ENCODE measurements around the gene FKBP1A. TPM values are rescaled to one million over a fixed set of nuclear protein-coding genes. Genes with fewer than 3 reads are reported as not detected.
A peak's percentile ranks its signal among the peaks of the same experiment; 100 is the strongest.

The FKBP1A gene
- total and polyA plus RNA-seq, 9 of the 15 experiments (the other 6 are each of a cell fraction or from before 2014, with no cell fraction given), result 48.8 to 502 (median 89.6) TPM

DNA sequence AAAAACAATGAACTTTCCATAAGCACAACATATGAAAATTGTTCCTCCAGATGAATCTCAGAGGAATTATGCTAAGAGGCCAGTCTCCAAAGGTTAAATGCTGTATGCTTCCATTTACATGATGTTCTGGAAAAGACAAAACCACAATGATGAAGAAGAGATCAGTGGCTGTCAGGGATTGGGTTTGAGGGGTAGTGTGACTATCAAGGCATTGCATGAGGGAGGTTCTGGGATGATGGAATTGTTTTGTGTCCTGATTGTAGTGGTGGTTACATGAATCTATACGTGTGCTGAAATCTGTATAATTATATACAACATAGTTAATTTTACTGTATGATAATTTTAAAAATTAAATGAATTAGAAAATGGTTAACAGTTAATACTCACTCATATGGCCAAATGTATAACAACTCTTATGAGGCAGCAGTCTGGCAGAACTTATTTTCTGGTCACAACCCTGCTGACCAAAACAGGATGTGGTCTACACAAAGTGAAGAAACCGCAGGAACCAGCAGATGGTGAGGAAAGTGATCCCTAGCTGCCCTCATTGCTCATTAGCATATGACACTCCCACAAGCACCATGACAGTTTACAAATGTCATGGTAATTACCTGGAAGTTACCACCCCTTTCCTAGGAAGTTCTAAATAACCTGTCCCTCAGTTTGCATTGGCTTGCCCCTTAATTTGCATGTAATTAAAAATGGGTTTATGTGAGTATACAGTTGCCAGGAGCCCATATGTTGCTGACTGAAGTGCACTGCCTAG is 41.9 kb upstream of the FKBP1A start (continued):
- TF ChIP-seq ZNF3 (CRISPR knock-in tag; IDR thresholded peaks at IDR 0.05) (no peak), ZNF655 (CRISPR knock-in tag; IDR thresholded peaks at IDR 0.05) (no peak), ZBTB11 (CRISPR knock-in tag; IDR thresholded peaks at IDR 0.05) (peak in 1 of 3 experiments; percentile 80; a peak in 2 of 6 replicates), MEIS2 (IDR thresholded peaks at IDR 0.05; ENCODE audit: partially characterized antibody) (peak; percentile 98), FOXK1 (CRISPR knock-in tag; IDR thresholded peaks at IDR 0.05; ENCODE audit: borderline replicate concordance) (no peak), IRF9 (tag; IDR thresholded peaks at IDR 0.05) (no peak), ATF1 (CRISPR knock-in tag; IDR thresholded peaks at IDR 0.05) (no peak), ATF1 (tag; IDR thresholded peaks at IDR 0.05) (peak; percentile 37; the same call in 1 of the 2 replicates), E2F3 (CRISPR knock-in tag; IDR thresholded peaks at IDR 0.05) (no peak), CHD4 (IDR thresholded peaks at IDR 0.05; ENCODE audit: insufficient read depth, insufficient replicate concordance, low read depth, low read length, poor library complexity, severe bottlenecking) (no peak), SNRNP70 (optimal IDR thresholded peaks at IDR 0.05; ENCODE audit: low read depth, low read length) (no peak), SMARCC2 (IDR thresholded peaks at IDR 0.05; ENCODE audit: low read depth) (no peak), MCM2 (IDR thresholded peaks at IDR 0.05; ENCODE audit: low read depth) (no peak)
- TF ChIP-seq, protein P1, sequence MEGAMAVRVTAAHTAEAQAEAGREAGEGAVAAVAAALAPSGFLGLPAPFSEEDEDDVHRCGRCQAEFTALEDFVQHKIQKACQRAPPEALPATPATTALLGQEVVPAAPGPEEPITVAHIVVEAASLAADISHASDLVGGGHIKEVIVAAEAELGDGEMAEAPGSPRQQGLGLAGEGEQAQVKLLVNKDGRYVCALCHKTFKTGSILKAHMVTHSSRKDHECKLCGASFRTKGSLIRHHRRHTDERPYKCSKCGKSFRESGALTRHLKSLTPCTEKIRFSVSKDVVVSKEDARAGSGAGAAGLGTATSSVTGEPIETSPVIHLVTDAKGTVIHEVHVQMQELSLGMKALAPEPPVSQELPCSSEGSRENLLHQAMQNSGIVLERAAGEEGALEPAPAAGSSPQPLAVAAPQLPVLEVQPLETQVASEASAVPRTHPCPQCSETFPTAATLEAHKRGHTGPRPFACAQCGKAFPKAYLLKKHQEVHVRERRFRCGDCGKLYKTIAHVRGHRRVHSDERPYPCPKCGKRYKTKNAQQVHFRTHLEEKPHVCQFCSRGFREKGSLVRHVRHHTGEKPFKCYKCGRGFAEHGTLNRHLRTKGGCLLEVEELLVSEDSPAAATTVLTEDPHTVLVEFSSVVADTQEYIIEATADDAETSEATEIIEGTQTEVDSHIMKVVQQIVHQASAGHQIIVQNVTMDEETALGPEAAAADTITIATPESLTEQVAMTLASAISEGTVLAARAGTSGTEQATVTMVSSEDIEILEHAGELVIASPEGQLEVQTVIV (CRISPR knock-in tag; IDR thresholded peaks at IDR 0.05; ENCODE audit: borderline replicate concordance), result no peak

Measured in K562 (cell line).